Heart right ventricle (tissue), 16 donors: ENCODE measurements around the gene USH2A. TPM values are rescaled to one million over a fixed set of nuclear protein-coding genes. Genes with fewer than 3 reads are reported as not detected.

Source experiments
- ATAC-seq, 8 donors: fragments of 200-7000 bp; cut with Tn5 transposase; one replicate each; pipeline ENCODE4 v1.9.1; 2020; ENCODE audit warnings: mild to moderate bottlenecking in 8 of 8, moderate library complexity in 8 of 8, moderate number of reproducible peaks in 1 of 8
- DNase-seq, 2 donors: peaks; one replicate each; pipeline ENCODE4 v3.0.0-alpha.2; 2020
- H3K27ac ChIP-seq, 10 donors: fragments of 200-600 bp; sonication (generic) in 2 of 10; one replicate each; pipeline versions ENCODE4 v1.5.0 to v1.8.0; 2020 to 2022; ENCODE audit warnings: mild to moderate bottlenecking in 3 of 10
- H3K27me3 ChIP-seq, 7 donors: fragments of 200-600 bp; one replicate each; pipeline ENCODE4 v1.8.0; 2021 to 2022; ENCODE audit warnings: mild to moderate bottlenecking in 2 of 7
- H3K36me3 ChIP-seq, 9 donors: fragments of 200-600 bp; sonication (generic) in 1 of 9; one replicate each; pipeline versions ENCODE4 v1.5.0 to v1.8.0; 2020 to 2022; ENCODE audit warnings: mild to moderate bottlenecking in 2 of 9
- H3K4me1 ChIP-seq, 9 donors: fragments of 200-600 bp; sonication (generic) in 1 of 9; one replicate each; pipeline versions ENCODE4 v1.5.0 to v1.8.0; 2020 to 2022; ENCODE audit warnings: mild to moderate bottlenecking in 4 of 9
- H3K4me3 ChIP-seq, 10 donors: fragments of 200-600 bp; sonication (generic) in 2 of 10; one replicate each; pipeline versions ENCODE4 v1.5.0 to v1.8.0; 2020 to 2022; ENCODE audit warnings: mild to moderate bottlenecking in 7 of 10, moderate library complexity in 2 of 10
- H3K9me3 ChIP-seq, 11 donors: fragments of 200-600 bp in 10 of 11; sonication (generic) in 2 of 11; one replicate each; pipeline versions ENCODE4 v1.5.0 to v1.8.0; 2013 to 2022; ENCODE audit warnings: mild to moderate bottlenecking in 2 of 11, control low read depth in 1 of 11, moderate library complexity in 1 of 11
- CTCF ChIP-seq, 9 donors: fragments of 200-600 bp; sonication (generic) in 2 of 9; IDR thresholded peaks; one replicate each; pipeline versions ENCODE4 v1.5.0 to v1.8.0; 2021 to 2022; ENCODE audit warnings: antibody characterized with exemption in 9 of 9, mild to moderate bottlenecking in 5 of 9, moderate library complexity in 1 of 9
- WGBS, 2 donors: extraction: QIAGEN DNeasy Blood & Tissue Kit; methylation state at CpG; one replicate each; pipeline ENCODE4 v1.1.7; 2013; ENCODE audit warnings: inconsistent platforms in 1 of 2; 5-methylcytosine and 5-hydroxymethylcytosine counted together
- intact Hi-C, 10 donors: fragments of 100-400 bp; cut with DNase I; formaldehyde crosslinking; loops; one replicate each; pipeline versions ENCODE4 v1.11.1 to v1.14.2; 2022
- polyA plus RNA-seq, 2 donors: library from polyadenylated mRNA; stranded (reverse); fragments of 200-250 nt; gene quantifications; one replicate each; pipeline ENCODE4 v1.2.3, GENCODE V29; 2013
- total RNA-seq, 10 donors: library from RNA; stranded (reverse); fragmentation: NEBNext Ultra II Directional in 3 of 10; extraction: Animal tissue kit (Norgen Biotek cat#: 25700) in 3 of 10; gene quantifications; one replicate each; pipeline versions ENCODE4 v1.2.1 to v1.2.4, GENCODE V29; 2021 to 2023
- donor health status: Arrhythmogenic right ventricular cardiomyopathy.
- donor health status: ischemic (EF 13 %, LVEDD 7.1; RV severe dilation, severe dysfunction).
- donor health status: healthy with polysubstance abuse.
- donor health status: DM: no; HTN: yes; CAD: no.
- donor health status: DM: no; HTN: no; CAD: no.
- donor health status: ischemic (EF 25% LVEDD 6.9; RV normal size, moderate dysfunction).
- donor health status: ischemic (EF 25% LVEDD 5.7; RV mildly dilated, moderate dysfunction).
- donor health status: healthy.
- donor health status: DM: yes; HTN: yes; CAD: no.
- donor health status: Ischemic cardiomyopathy.
- donor health status: ischemic (EF 35%, LVEDD 5.7; RV mildly dilated, moderate dysfunction).
- donor health status: nonischemic (EF 11% LVEDD 7.7; RV severe dilation, severe dysfunction).
- donor health status: DM: yes; HTN: yes; CAD: no.
- donor health status: PGD.
- donor health status: ischemic (EF 29% LVEDD 5.4; RV normal size, mild dysfunction).
- donor health status: nonischemic (EF 23%, LVEDD 6.1; RV moderate dilation, normal function).

USH2A gene
- total and polyA plus RNA-seq, 12 donors = 0.01 to 4.9 (median 3.6) TPM

- Histone ChIP-seq H3K9me3 (no peaks in the 10 kb centered on the region), H3K27ac (no peak overlapping the region), H3K4me1 (no peaks in the 10 kb centered on the region), H3K4me3 (no peak overlapping the region), H3K36me3 (no peaks in the 10 kb centered on the region), H3K27me3 (no peaks in the 10 kb centered on the region)
- ATAC-seq (no peak), DNase-seq (no peak)
- 29 to 42% methylated on average over 4 of the region's 4 CpGs for WGBS, 2 donors
- intact Hi-C loops = no loop called here
- no peak for TF ChIP-seq CTCF (IDR thresholded peaks at IDR 0.05)
Measured at GRCh38 chr1:215669806-215670491, 753.3 kb downstream of the USH2A start.

GRCh38 chr1:215667761-215668160 lies 755.5 kb downstream of the USH2A start:
- Histone ChIP-seq H3K36me3 (no peaks in the 10 kb centered on the region), H3K4me3 (no peak overlapping the region), H3K27me3 (no peaks in the 10 kb centered on the region), H3K27ac (no peak overlapping the region), H3K9me3 (no peaks in the 10 kb centered on the region), H3K4me1 (no peaks in the 10 kb centered on the region)
- DNase-seq (no peak), ATAC-seq (no peak)
- WGBS, 2 donors = 70 to 71% methylated on average over 2 of the region's 2 CpGs
- no peak for TF ChIP-seq CTCF (IDR thresholded peaks at IDR 0.05)
- intact Hi-C loops = no loop called here

GRCh38 chr1:215665215-215665614 lies 758.0 kb downstream of the USH2A start:
- Histone ChIP-seq H3K9me3 (no peaks in the 10 kb centered on the region), H3K27me3 (no peaks in the 10 kb centered on the region), H3K4me3 (no peak overlapping the region), H3K27ac (no peak overlapping the region), H3K4me1 (no peaks in the 10 kb centered on the region), H3K36me3 (no peaks in the 10 kb centered on the region)
- WGBS, 2 donors = 61 to 62% methylated on average over 4 of the region's 4 CpGs
- intact Hi-C loops = no loop called here
- ATAC-seq (no peak), DNase-seq (no peak)
- TF ChIP-seq CTCF (IDR thresholded peaks at IDR 0.05) = no peak

GRCh38 chr1:215661033-215661432 lies 762.2 kb downstream of the USH2A start:
- H3K27me3 ChIP-seq = no peaks in the 10 kb centered on the region
- H3K4me1 ChIP-seq = no peaks in the 10 kb centered on the region
- TF ChIP-seq CTCF (IDR thresholded peaks at IDR 0.05) = no peak
- intact Hi-C loops = no loop called here
- no peak overlapping the region for H3K27ac ChIP-seq
- ATAC-seq = no peak
- no peaks in the 10 kb centered on the region for H3K36me3 ChIP-seq
- 63 to 74% methylated on average over 1 of the region's 1 CpG for WGBS, 2 donors
- no peaks in the 10 kb centered on the region for H3K9me3 ChIP-seq
- no peak for DNase-seq
- no peak overlapping the region for H3K4me3 ChIP-seq
